GM12892 (cell line): ENCODE results near the gene SHANK3.

Experiments used
- POLR2A ChIP-seq: IDR thresholded peaks from 2 replicates; pipeline ENCODE4 v1.6.1; 2011; ENCODE audit warnings: low read depth, low read length, control low read depth
- POLR2AphosphoS5 ChIP-seq: IDR thresholded peaks from 2 replicates; pipeline ENCODE4 v1.6.1; 2011; ENCODE audit warnings: low read depth, low read length, control low read depth
- TAF1 ChIP-seq: IDR thresholded peaks from 2 replicates; pipeline ENCODE4 v1.6.1; 2011; ENCODE audit warnings: low read depth, mild to moderate bottlenecking, control low read depth, low read length, borderline replicate concordance

DNA sequence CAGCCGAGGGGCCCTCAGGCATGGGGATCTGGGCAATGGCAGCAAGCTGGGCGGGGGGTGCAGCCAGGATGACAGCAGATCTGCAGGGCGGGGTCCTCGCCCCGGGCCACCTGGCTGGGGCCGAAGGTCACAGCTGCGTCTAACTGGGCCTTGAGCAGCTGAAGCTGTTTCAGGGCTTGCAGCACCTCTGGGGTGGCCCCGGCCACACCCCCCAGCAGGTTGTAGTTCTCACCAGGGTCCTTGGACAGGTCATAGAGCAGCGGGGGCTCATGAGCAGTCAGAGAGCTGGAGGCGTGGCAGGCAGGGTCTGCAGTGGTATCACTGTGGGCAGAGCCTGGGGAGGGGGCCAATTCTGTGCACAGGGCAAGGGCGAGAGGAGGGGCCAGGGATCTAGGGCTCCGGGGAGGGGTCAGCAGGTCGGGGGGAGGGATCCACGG lies 47.5 kb upstream of the SHANK3 start:
- no peak for TF ChIP-seq POLR2A
- no peak for TF ChIP-seq POLR2AphosphoS5
- no peak for TF ChIP-seq TAF1
